WERI-Rb-1 (cell line): ENCODE data around the gene TBX5.

Experiments used
- DNase-seq: peaks from one replicate; pipeline ENCODE4 v3.0.0-alpha.2; 2020
- H3K27ac ChIP-seq: fragments of 250-450 bp; sonication (Bioruptor Pico); 2 replicates; pipeline ENCODE4 v1.5.1; 2020; ENCODE audit warnings: mild to moderate bottlenecking, moderate library complexity
- H3K27me3 ChIP-seq: fragments of 250-450 bp; sonication (Bioruptor Pico); 2 replicates; pipeline ENCODE4 v1.5.1; 2021; ENCODE audit warnings: mild to moderate bottlenecking, low read depth, moderate library complexity; ENCODE audit not compliant: insufficient read depth, severe bottlenecking
- H3K36me3 ChIP-seq: fragments of 250-450 bp; sonication (Bioruptor Pico); 2 replicates; pipeline ENCODE4 v1.5.1; 2020; ENCODE audit warnings: mild to moderate bottlenecking, moderate library complexity
- H3K4me3 ChIP-seq: 2 replicates; pipeline ENCODE4 v1.5.1; 2011; ENCODE audit warnings: low read depth, mild to moderate bottlenecking, control low read depth, low read length
- H3K9me3 ChIP-seq: fragments of 250-450 bp; sonication (Bioruptor Pico); 2 replicates; pipeline ENCODE4 v1.5.1; 2021; ENCODE audit warnings: mild to moderate bottlenecking, moderate library complexity; ENCODE audit not compliant: severe bottlenecking
- CTCF ChIP-seq: IDR thresholded peaks from 2 replicates; pipeline ENCODE4 v1.5.1; 2011; ENCODE audit warnings: low read depth, mild to moderate bottlenecking, control low read depth, inconsistent platforms, low read length

Gene TBX5

GRCh38 chr12:114335607-114336006 lies 70.3 kb downstream of the TBX5 start:
- H3K36me3 ChIP-seq: no peaks in the 10 kb centered on the region
- H3K9me3 ChIP-seq: no peaks in the 10 kb centered on the region
- no peak overlapping the region for H3K4me3 ChIP-seq
- TF ChIP-seq CTCF: no peak
- H3K27ac ChIP-seq: no peak overlapping the region
- DNase-seq: no peak
- H3K27me3 ChIP-seq: peaks cover 51% of the 10 kb centered on the region

- no peak for TF ChIP-seq CTCF
- no peaks in the 10 kb centered on the region for H3K9me3 ChIP-seq
- H3K27ac ChIP-seq: no peak overlapping the region
- no peak overlapping the region for H3K4me3 ChIP-seq
- no peaks in the 10 kb centered on the region for H3K36me3 ChIP-seq
- no peak for DNase-seq
- peaks cover 42% of the 10 kb centered on the region for H3K27me3 ChIP-seq
These were observed 71.5 kb downstream of the TBX5 start for GRCh38 chr12:114334395-114334794.

- DNase-seq: no peak
- H3K4me3 ChIP-seq: no peak overlapping the region
- no peak for TF ChIP-seq CTCF
- H3K9me3 ChIP-seq: no peaks in the 10 kb centered on the region
- no peak overlapping the region for H3K27ac ChIP-seq
- H3K27me3 ChIP-seq: peaks cover 40% of the 10 kb centered on the region
- no peaks in the 10 kb centered on the region for H3K36me3 ChIP-seq
These were observed 77.7 kb downstream of the TBX5 start for GRCh38 chr12:114328292-114328691.

GRCh38 chr12:114327765-114328164 lies 78.2 kb downstream of the TBX5 start:
- H3K27ac ChIP-seq: no peak overlapping the region
- TF ChIP-seq CTCF: no peak
- H3K27me3 ChIP-seq: peaks cover 43% of the 10 kb centered on the region
- H3K36me3 ChIP-seq: no peaks in the 10 kb centered on the region
- H3K4me3 ChIP-seq: no peak overlapping the region
- H3K9me3 ChIP-seq: no peaks in the 10 kb centered on the region
- DNase-seq: no peak

GRCh38 chr12:114321524-114321923 lies 84.4 kb downstream of the TBX5 start:
- no peaks in the 10 kb centered on the region for H3K9me3 ChIP-seq
- H3K4me3 ChIP-seq: no peak overlapping the region
- no peak for DNase-seq
- H3K36me3 ChIP-seq: no peaks in the 10 kb centered on the region
- H3K27me3 ChIP-seq: peaks cover 88% of the 10 kb centered on the region
- H3K27ac ChIP-seq: no peak overlapping the region
- TF ChIP-seq CTCF: no peak

GRCh38 chr12:114320968-114321367 lies 85.0 kb downstream of the TBX5 start:
- no peak overlapping the region for H3K27ac ChIP-seq
- H3K9me3 ChIP-seq: no peaks in the 10 kb centered on the region
- no peak overlapping the region for H3K4me3 ChIP-seq
- H3K36me3 ChIP-seq: no peaks in the 10 kb centered on the region
- no peak for DNase-seq
- peaks cover 90% of the 10 kb centered on the region for H3K27me3 ChIP-seq
- no peak for TF ChIP-seq CTCF
